Effector CD8-positive, alpha-beta T cell (primary cell): ENCODE results near the gene SOX13.
"Not testable (repeated sequence)": the region's sequence is repeated elsewhere in the genome, so short reads cannot be mapped to it uniquely, and the experiment has no call there.

ENCODE experiments used
- DNase-seq: peaks from one replicate; lab custom pipeline; 2025; lab: John Stamatoyannopoulos, UW
- total RNA-seq, 4 experiments: gene quantifications; one replicate each; lab custom pipeline; 2026; lab: John Stamatoyannopoulos, UW

SOX13 gene
- 11.1 to 17.9 (median 17.4) reads per million in 4 experiments for total RNA-seq

- DNase-seq: no peak
These were observed at the start of gene SOX13 for GRCh38 chr1:204072931-204073836. Gene SOX13, plus strand, starts transcription at chr1:204073115. Its CDS starts 39,801 bp downstream, at chr1:204112916.

- no peak for DNase-seq
These were observed 46.8 kb upstream of the SOX13 start for GRCh38 chr1:204025917-204026707.

GRCh38 chr1:204027446-204027845 lies 45.5 kb upstream of the SOX13 start:
- DNase-seq: no peak

GRCh38 chr1:204029016-204029415 lies 43.9 kb upstream of the SOX13 start:
- DNase-seq: no peak

- DNase-seq: no peak
These were observed 41.7 kb upstream of the SOX13 start for GRCh38 chr1:204031098-204031710.

- no peak for DNase-seq
These were observed 40.2 kb upstream of the SOX13 start for GRCh38 chr1:204032642-204033235.

- DNase-seq: no peak
These were observed 39.6 kb upstream of the SOX13 start for GRCh38 chr1:204033306-204033705.

GRCh38 chr1:204036882-204037655 lies 35.8 kb upstream of the SOX13 start:
- no peak for DNase-seq

- DNase-seq: no peak
These were observed 31.6 kb upstream of the SOX13 start for GRCh38 chr1:204041232-204041767.

- DNase-seq: no peak
These were observed 31.0 kb upstream of the SOX13 start for GRCh38 chr1:204041803-204042505.

GRCh38 chr1:204042516-204042915 lies 30.4 kb upstream of the SOX13 start:
- no peak for DNase-seq

- DNase-seq: no peak
These were observed 29.2 kb upstream of the SOX13 start for GRCh38 chr1:204043680-204044079.

GRCh38 chr1:204044448-204044847 lies 28.5 kb upstream of the SOX13 start:
- DNase-seq: no peak

GRCh38 chr1:204045430-204045829 lies 27.5 kb upstream of the SOX13 start:
- no peak for DNase-seq

GRCh38 chr1:204046346-204046745 lies 26.6 kb upstream of the SOX13 start:
- no peak for DNase-seq

GRCh38 chr1:204048796-204049195 lies 24.1 kb upstream of the SOX13 start:
- DNase-seq: not testable (repeated sequence)

- DNase-seq: no peak
These were observed 21.7 kb upstream of the SOX13 start for GRCh38 chr1:204051258-204051657.

GRCh38 chr1:204051718-204052117 lies 21.2 kb upstream of the SOX13 start:
- DNase-seq: no peak

- DNase-seq: no peak
These were observed 19.0 kb upstream of the SOX13 start for GRCh38 chr1:204053893-204054292.

- no peak for DNase-seq
These were observed 12.9 kb upstream of the SOX13 start for GRCh38 chr1:204059970-204060369.
